Vagina (tissue), 2 donors: ENCODE data around the gene ARHGAP32. TPM values are rescaled to one million over a fixed set of nuclear protein-coding genes. Genes with fewer than 3 reads are reported as not detected.

Experiments used
- DNase-seq, 2 donors: peaks; one replicate each; pipeline ENCODE4 v3.0.0-alpha.2; 2017; ENCODE audit errors: extremely low spot score in 2 of 2
- H3K27ac ChIP-seq: fragments of 200-600 bp; sonication (generic); one replicate; pipeline ENCODE4 v1.5.1; 2019
- H3K27me3 ChIP-seq: fragments of 200-600 bp; sonication (generic); one replicate; pipeline ENCODE4 v1.5.1; 2019
- H3K36me3 ChIP-seq, 2 donors: fragments of 200-600 bp; sonication (generic); one replicate each; pipeline ENCODE4 v1.5.1; 2017 to 2019
- H3K4me1 ChIP-seq: fragments of 200-600 bp; sonication (generic); one replicate; pipeline ENCODE4 v1.5.1; 2019
- H3K4me3 ChIP-seq, 2 donors: fragments of 200-600 bp; sonication (generic); 1 replicate in 1 of 2; 2 replicates in 1 of 2; pipeline ENCODE4 v1.5.1; 2016 to 2019
- H3K9me3 ChIP-seq: fragments of 200-600 bp; sonication (generic); one replicate; pipeline ENCODE4 v1.5.1; 2019
- CTCF ChIP-seq, 3 experiments: fragments of 450-650 bp in 2 of 3; fragments of 200-600 bp in 1 of 3; sonication (generic) in 1 of 3; IDR thresholded peaks; one replicate each; pipeline ENCODE4 v1.5.1; 2017 to 2019; ENCODE audit warnings: antibody characterized with exemption in 3 of 3, mild to moderate bottlenecking in 2 of 3, moderate library complexity in 2 of 3
- POLR2A ChIP-seq, 2 donors: fragments of 450-650 bp; IDR thresholded peaks; one replicate each; pipeline ENCODE4 v1.6.1; 2017; ENCODE audit warnings: antibody characterized with exemption in 2 of 2, mild to moderate bottlenecking in 2 of 2, moderate library complexity in 2 of 2
- POLR2AphosphoS5 ChIP-seq, 2 donors: sonication (generic); formaldehyde crosslinking; IDR thresholded peaks; one replicate each; pipeline ENCODE4 v1.9.0; 2017; ENCODE audit warnings: antibody characterized with exemption in 2 of 2, mild to moderate bottlenecking in 2 of 2, low read depth in 1 of 2; ENCODE audit not compliant: insufficient read depth in 1 of 2
- intact Hi-C: fragments of 100-400 bp; cut with DNase I; formaldehyde crosslinking; loops from one replicate; pipeline ENCODE4 v1.15.1; 2023
- total RNA-seq: library from RNA; depleted of rRNA; stranded (reverse); fragments of >200 nt; gene quantifications from one replicate; pipeline ENCODE4 v1.2.3, GENCODE V29; 2016

Gene ARHGAP32
- total RNA-seq, 1 donor from 2014 or later = 42.0 TPM

- Histone ChIP-seq H3K36me3 (no peaks in the 10 kb centered on the region), H3K27me3 (no peaks in the 10 kb centered on the region), H3K27ac (no peak overlapping the region), H3K4me1 (no peaks in the 10 kb centered on the region), H3K4me3 (no peak overlapping the region), H3K9me3 (peaks cover 15% of the 10 kb centered on the region)
- no peak for DNase-seq
- TF ChIP-seq POLR2AphosphoS5 (IDR thresholded peaks at IDR 0.05; ENCODE audit: insufficient read depth in 1 of 2, low read depth in 1 of 2) = no peak
- TF ChIP-seq CTCF (IDR thresholded peaks at IDR 0.05) = no peak
- TF ChIP-seq POLR2A (IDR thresholded peaks at IDR 0.05) = no peak
- intact Hi-C loops = no loop called here
These were observed 105.1 kb downstream of the ARHGAP32 start for GRCh38 chr11:129086976-129087375.

GRCh38 chr11:129077191-129077590 is 114.9 kb downstream of the ARHGAP32 start:
- TF ChIP-seq CTCF (IDR thresholded peaks at IDR 0.05) = no peak
- TF ChIP-seq POLR2AphosphoS5 (IDR thresholded peaks at IDR 0.05; ENCODE audit: insufficient read depth in 1 of 2, low read depth in 1 of 2) = no peak
- no peak for TF ChIP-seq POLR2A (IDR thresholded peaks at IDR 0.05)
- Histone ChIP-seq H3K4me1 (no peaks in the 10 kb centered on the region), H3K27ac (no peak overlapping the region), H3K36me3 (no peaks in the 10 kb centered on the region), H3K9me3 (no peaks in the 10 kb centered on the region), H3K27me3 (no peaks in the 10 kb centered on the region), H3K4me3 (no peak overlapping the region)
- no peak for DNase-seq
- intact Hi-C loops = no loop called here

- Histone ChIP-seq H3K4me1 (no peaks in the 10 kb centered on the region), H3K9me3 (no peaks in the 10 kb centered on the region), H3K36me3 (no peaks in the 10 kb centered on the region), H3K27ac (no peak overlapping the region), H3K27me3 (no peaks in the 10 kb centered on the region), H3K4me3 (no peak overlapping the region)
- DNase-seq = no peak
- intact Hi-C loops = no loop called here
- TF ChIP-seq CTCF (IDR thresholded peaks at IDR 0.05) = no peak
- TF ChIP-seq POLR2AphosphoS5 (IDR thresholded peaks at IDR 0.05; ENCODE audit: insufficient read depth in 1 of 2, low read depth in 1 of 2) = no peak
- no peak for TF ChIP-seq POLR2A (IDR thresholded peaks at IDR 0.05)
These were observed 116.4 kb downstream of the ARHGAP32 start for GRCh38 chr11:129075757-129076156.

- Histone ChIP-seq H3K9me3 (no peaks in the 10 kb centered on the region), H3K36me3 (peaks cover 0 to 6% of the 10 kb centered on the region in 2 donors), H3K4me3 (no peak overlapping the region), H3K27me3 (no peaks in the 10 kb centered on the region), H3K27ac (no peak overlapping the region), H3K4me1 (no peaks in the 10 kb centered on the region)
- intact Hi-C loops = no loop called here
- no peak for TF ChIP-seq POLR2AphosphoS5 (IDR thresholded peaks at IDR 0.05; ENCODE audit: insufficient read depth in 1 of 2, low read depth in 1 of 2)
- no peak for TF ChIP-seq POLR2A (IDR thresholded peaks at IDR 0.05)
- no peak for TF ChIP-seq CTCF (IDR thresholded peaks at IDR 0.05)
- no peak for DNase-seq
These were observed 124.7 kb downstream of the ARHGAP32 start for GRCh38 chr11:129067454-129067853.

- Histone ChIP-seq H3K4me3 (no peak overlapping the region), H3K9me3 (no peaks in the 10 kb centered on the region), H3K27me3 (no peaks in the 10 kb centered on the region), H3K27ac (no peak overlapping the region), H3K36me3 (peaks cover 0 to 6% of the 10 kb centered on the region in 2 donors), H3K4me1 (no peaks in the 10 kb centered on the region)
- DNase-seq = no peak
- intact Hi-C loops = no loop called here
- no peak for TF ChIP-seq POLR2AphosphoS5 (IDR thresholded peaks at IDR 0.05; ENCODE audit: insufficient read depth in 1 of 2, low read depth in 1 of 2)
- no peak for TF ChIP-seq CTCF (IDR thresholded peaks at IDR 0.05)
- TF ChIP-seq POLR2A (IDR thresholded peaks at IDR 0.05) = no peak
These were observed 125.9 kb downstream of the ARHGAP32 start for GRCh38 chr11:129066229-129066628.
